Measurements from ENCODE around the gene SLC7A9. TPM values are rescaled to one million over a fixed set of nuclear protein-coding genes. Genes with fewer than 3 reads are reported as not detected.

Gene SLC7A9
- total RNA-seq, 1 donor from 2014 or later = 0.78 TPM

- DNase-seq (ENCODE audit: extremely low spot score, unreplicated experiment) = no peak
- Mint-ChIP-seq H3K36me3 (ENCODE audit: unreplicated experiment) (no peaks in the 10 kb centered on the region), H3K27me3 (ENCODE audit: unreplicated experiment) (no peaks in the 10 kb centered on the region), H3K27ac (ENCODE audit: unreplicated experiment) (no peak overlapping the region), H3K9me3 (ENCODE audit: unreplicated experiment) (no peaks in the 10 kb centered on the region), H3K4me3 (ENCODE audit: unreplicated experiment) (no peak overlapping the region), H3K4me1 (ENCODE audit: unreplicated experiment) (no peaks in the 10 kb centered on the region)
- TF ChIP-seq CTCF (IDR thresholded peaks at IDR 0.05) = no peak
Measured at GRCh38 chr19:32830231-32831014, 39.1 kb downstream of the SLC7A9 start.

- Mint-ChIP-seq H3K27ac (ENCODE audit: unreplicated experiment) (no peak overlapping the region), H3K27me3 (ENCODE audit: unreplicated experiment) (no peaks in the 10 kb centered on the region), H3K9me3 (ENCODE audit: unreplicated experiment) (no peaks in the 10 kb centered on the region), H3K36me3 (ENCODE audit: unreplicated experiment) (no peaks in the 10 kb centered on the region), H3K4me3 (ENCODE audit: unreplicated experiment) (no peak overlapping the region), H3K4me1 (ENCODE audit: unreplicated experiment) (no peaks in the 10 kb centered on the region)
- DNase-seq (ENCODE audit: extremely low spot score, unreplicated experiment) = no peak
- no peak for TF ChIP-seq CTCF (IDR thresholded peaks at IDR 0.05)
Measured at GRCh38 chr19:32829345-32829896, 40.1 kb downstream of the SLC7A9 start.

GRCh38 chr19:32828643-32829344 is 40.8 kb downstream of the SLC7A9 start:
- Mint-ChIP-seq H3K27ac (ENCODE audit: unreplicated experiment) (no peak overlapping the region), H3K9me3 (ENCODE audit: unreplicated experiment) (no peaks in the 10 kb centered on the region)
- DNase-seq (ENCODE audit: extremely low spot score, unreplicated experiment) = no peak

GRCh38 chr19:32828139-32828538 is 41.4 kb downstream of the SLC7A9 start:
- Mint-ChIP-seq H3K4me3 (ENCODE audit: unreplicated experiment) (no peak overlapping the region), H3K27me3 (ENCODE audit: unreplicated experiment) (no peaks in the 10 kb centered on the region), H3K27ac (ENCODE audit: unreplicated experiment) (no peak overlapping the region), H3K4me1 (ENCODE audit: unreplicated experiment) (no peaks in the 10 kb centered on the region), H3K36me3 (ENCODE audit: unreplicated experiment) (no peaks in the 10 kb centered on the region), H3K9me3 (ENCODE audit: unreplicated experiment) (no peaks in the 10 kb centered on the region)
- TF ChIP-seq CTCF (IDR thresholded peaks at IDR 0.05) = no peak
- DNase-seq (ENCODE audit: extremely low spot score, unreplicated experiment) = no peak

More at GRCh38 chr19:32828643-32829344, 40.8 kb downstream of the SLC7A9 start:
- Mint-ChIP-seq H3K4me3 (ENCODE audit: unreplicated experiment) (no peak overlapping the region), H3K27me3 (ENCODE audit: unreplicated experiment) (no peaks in the 10 kb centered on the region), H3K4me1 (ENCODE audit: unreplicated experiment) (no peaks in the 10 kb centered on the region), H3K36me3 (ENCODE audit: unreplicated experiment) (no peaks in the 10 kb centered on the region)
- TF ChIP-seq CTCF (IDR thresholded peaks at IDR 0.05) = no peak
